Endothelial cell of umbilical vein (primary cell): ENCODE data around the gene CHSY3. TPM values are rescaled to one million over a fixed set of nuclear protein-coding genes. Genes with fewer than 3 reads are reported as not detected.

Source experiments
- BruUV-seq: library from RNA; stranded (reverse); fragments of 400-500 nt; replicated peaks from 2 replicates; lab custom pipeline; 2021; lab: Mats Ljungman, UMichigan
- CTCF ChIA-PET: fragments of 300-600, 350-600 bp; sonication (Branson Sonifier 250); formaldehyde crosslinking; loops from one replicate; lab custom pipeline; 2021; ENCODE audit warnings: antibody characterized with exemption, inconsistent platforms; lab: Charles Lee
- POLR2A ChIA-PET: fragments of 300-600, 350-600 bp; sonication (Branson Sonifier 250); formaldehyde crosslinking; loops from one replicate; lab custom pipeline; 2021; ENCODE audit warnings: antibody characterized with exemption, inconsistent platforms; lab: Charles Lee
- DNase-seq: peaks from one replicate; pipeline ENCODE4 v3.0.0-alpha.2; 2011; ENCODE audit warnings: low read depth, low spot score
- FAIRE-seq: peaks from 2 replicates; lab custom pipeline; 2011; peaks lifted over from hg19 to GRCh38; lab: Jason Lieb, UNC
- H2AFZ ChIP-seq: 2 replicates; pipeline ENCODE4 v1.6.0; 2012; ENCODE audit warnings: low read depth, low read length, control low read depth, inconsistent platforms
- H3K27ac ChIP-seq: 2 replicates; pipeline ENCODE4 v1.5.1; 2011; ENCODE audit warnings: low read depth, mild to moderate bottlenecking, control low read depth, low read length, moderate library complexity; ENCODE audit not compliant: insufficient read depth
- H3K27me3 ChIP-seq, 2 experiments: 2 replicates each; pipeline versions ENCODE4 v1.6.0 to v1.6.1; 2011; ENCODE audit warnings: low read length in 2 of 2, mixed read lengths in 1 of 2; ENCODE audit not compliant: control insufficient read depth in 2 of 2, insufficient read depth in 2 of 2
- H3K36me3 ChIP-seq, 2 experiments: 2 replicates in 1 of 2; 3 replicates in 1 of 2; pipeline ENCODE4 v1.5.1; 2011; ENCODE audit warnings: low read length in 2 of 2, mild to moderate bottlenecking in 1 of 2, moderate library complexity in 1 of 2; ENCODE audit not compliant: control insufficient read depth in 2 of 2, insufficient read depth in 2 of 2; ENCODE audit errors: extremely low read depth in 1 of 2
- H3K4me1 ChIP-seq: 3 replicates; pipeline ENCODE4 v1.5.1; 2011; ENCODE audit warnings: mild to moderate bottlenecking, low read length; ENCODE audit not compliant: control insufficient read depth, insufficient read depth; ENCODE audit errors: extremely low read depth
- H3K4me2 ChIP-seq: 2 replicates; pipeline ENCODE4 v1.6.1; 2011; ENCODE audit warnings: low read length, control low read depth, mixed read lengths; ENCODE audit not compliant: insufficient read depth
- H3K4me3 ChIP-seq, 3 experiments: fragments of 200-600 bp in 1 of 3; sonication (generic), shearing (Covaris generic) in 1 of 3; replicated peaks in 1 of 3; 2 replicates each; pipeline ENCODE4 v1.5.1; 2011 to 2016; ENCODE audit warnings: control low read depth in 3 of 3, low read length in 3 of 3, mild to moderate bottlenecking in 2 of 3, inconsistent platforms in 1 of 3, low read depth in 1 of 3, moderate library complexity in 1 of 3; ENCODE audit not compliant: insufficient read depth in 1 of 3
- H3K79me2 ChIP-seq: 2 replicates; pipeline ENCODE4 v1.6.0; 2012; ENCODE audit warnings: low read length, inconsistent platforms; ENCODE audit not compliant: control insufficient read depth, insufficient read depth
- H3K9ac ChIP-seq: replicated peaks from 2 replicates; pipeline ENCODE3; 2011; ENCODE audit warnings: low read length, control low read depth; ENCODE audit not compliant: insufficient read depth; ENCODE audit errors: extremely low read depth
- H3K9me1 ChIP-seq: replicated peaks from 3 replicates; pipeline ENCODE4 v1.6.0; 2011; ENCODE audit warnings: mild to moderate bottlenecking, low read length; ENCODE audit not compliant: control insufficient read depth, insufficient read depth; ENCODE audit errors: extremely low read depth
- H3K9me3 ChIP-seq: replicated peaks from 2 replicates; pipeline ENCODE4 v1.5.1; 2012; ENCODE audit warnings: low read length, inconsistent platforms; ENCODE audit not compliant: control insufficient read depth, insufficient read depth
- H4K20me1 ChIP-seq: replicated peaks from 2 replicates; pipeline ENCODE3; 2011; ENCODE audit warnings: mild to moderate bottlenecking, low read length; ENCODE audit not compliant: control insufficient read depth, insufficient read depth; ENCODE audit errors: extremely low read depth
- EZH2 ChIP-seq: IDR thresholded peaks from 2 replicates; pipeline ENCODE4 v1.6.1; 2012; ENCODE audit warnings: borderline replicate concordance, low read depth, mild to moderate bottlenecking, moderate library complexity, low read length, inconsistent platforms; ENCODE audit not compliant: severe bottlenecking
- FOS ChIP-seq: IDR thresholded peaks from 2 replicates; pipeline ENCODE4 v1.6.1; 2011; ENCODE audit warnings: mild to moderate bottlenecking, low read length, moderate library complexity, borderline replicate concordance; ENCODE audit not compliant: insufficient read depth
- GATA2 ChIP-seq: IDR thresholded peaks from 2 replicates; pipeline ENCODE4 v1.7.0; 2011; ENCODE audit warnings: low read depth, mild to moderate bottlenecking, moderate library complexity, mixed read lengths, low read length; ENCODE audit not compliant: insufficient read length, insufficient read depth
- JUN ChIP-seq: IDR thresholded peaks from 2 replicates; pipeline ENCODE4 v1.6.1; 2011; ENCODE audit warnings: borderline replicate concordance, low read depth; ENCODE audit not compliant: insufficient read length, insufficient read depth
- MYC ChIP-seq: IDR thresholded peaks from one replicate; pipeline ENCODE4 v1.6.1; 2011; ENCODE audit warnings: mild to moderate bottlenecking, low read depth, low read length
- POLR2A ChIP-seq: IDR thresholded peaks from 2 replicates; pipeline ENCODE4 v1.6.1; 2012; ENCODE audit warnings: low read depth, mild to moderate bottlenecking, control low read depth, low read length
- POLR2AphosphoS5 ChIP-seq: IDR thresholded peaks from 2 replicates; pipeline ENCODE4 v1.6.1; 2012; ENCODE audit warnings: low read depth, mild to moderate bottlenecking, control low read depth, low read length, moderate library complexity; ENCODE audit not compliant: insufficient read depth
- dilution Hi-C: fragments of 300-500 bp; cut with MboI; formaldehyde crosslinking; loops from one replicate; pipeline ENCODE4 v1.15.0; 2019; ENCODE audit warnings: low sequenced_read_pairs; ENCODE audit not compliant: extremely low pct_ligation_motif_present
- intact Hi-C: fragments of 100-400 bp; cut with micrococcal nuclease; formaldehyde crosslinking; loops from one replicate; pipeline ENCODE4 v1.10.0; 2022
- polyA plus RNA-seq, 4 experiments: library from polyadenylated mRNA; depleted of rRNA in 3 of 4; stranded (reverse) in 3 of 4; unstranded in 1 of 4; fragments of >200 nt; gene quantifications; 2 replicates each; pipeline versions ENCODE4 v1.2.1 to v1.2.3, GENCODE V29; 2011 to 2012; ENCODE audit warnings: missing spikeins in 1 of 4
- total RNA-seq: library from RNA; stranded (reverse); gene quantifications from 2 replicates; pipeline ENCODE4 v1.2.3, GENCODE V29; 2021
- TF ChIP-seq, protein P1 (sequence below): IDR thresholded peaks from 2 replicates; pipeline ENCODE4 v1.6.1; 2011; ENCODE audit not compliant: insufficient read depth, insufficient read length
- TF ChIP-seq, protein P2 (sequence below), 2 donors: IDR thresholded peaks; 1 replicate in 1 of 2; 2 replicates in 1 of 2; pipeline ENCODE4 v1.5.1; 2011; ENCODE audit warnings: low read length in 2 of 2, mild to moderate bottlenecking in 2 of 2, moderate library complexity in 2 of 2, control low read depth in 1 of 2, inconsistent platforms in 1 of 2, low read depth in 1 of 2; ENCODE audit not compliant: insufficient read depth in 1 of 2; ENCODE audit errors: extremely low read depth in 1 of 2

CHSY3 gene
- total and polyA plus RNA-seq, 2 donors (not counting 3 experiments of a cell fraction or from before 2014, with no cell fraction given) = 2.2 to 8.4 TPM

DNA sequence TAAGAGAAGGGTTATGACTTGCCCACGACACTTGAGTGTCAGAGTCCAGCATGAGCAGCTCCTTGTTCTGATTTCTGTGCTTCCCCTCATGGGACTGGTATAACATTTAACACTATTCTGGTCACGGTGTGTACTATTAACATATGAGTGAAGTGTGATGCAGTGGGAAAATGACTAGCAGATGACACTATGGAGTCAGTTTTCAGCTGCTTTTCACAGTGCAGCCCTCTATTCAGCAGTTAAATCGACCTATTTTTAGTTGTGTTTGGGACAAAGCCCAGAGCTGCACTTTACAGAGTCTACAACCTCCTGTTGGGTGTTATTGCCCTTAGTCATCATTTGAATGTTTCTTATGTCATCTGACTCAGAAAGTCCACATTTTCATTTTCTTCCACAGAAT is 59.1 kb downstream of the CHSY3 start:
- Histone ChIP-seq H3K4me1 (peaks cover 11% of the 10 kb centered on the region), H3K9me3 (no peaks in the 10 kb centered on the region), H3K36me3 (no peaks in the 10 kb centered on the region), H2AFZ (no peak overlapping the region), H3K4me2 (no peak overlapping the region), H3K4me3 (no peak overlapping the region), H3K9ac (no peak overlapping the region), H3K27ac (no peak overlapping the region), H3K79me2 (no peaks in the 10 kb centered on the region), H3K9me1 (no peaks in the 10 kb centered on the region), H3K27me3 (no peaks in the 10 kb centered on the region), H4K20me1 (no peaks in the 10 kb centered on the region)
- CTCF ChIA-PET = interaction anchor here (1.1 to 1.4 kb wide), 3 partner anchors 15 to 111 kb away, joined by 3 to 6 read pairs (median 3); no protein-coding TSS in a partner anchor
- FAIRE-seq (no peak), DNase-seq (peak; percentile 90)
- POLR2A ChIA-PET = no interaction called here
- intact Hi-C loops (no loop called here), dilution Hi-C loops (no loop called here)
- BruUV-seq = no TSS peak
- TF ChIP-seq MYC = no peak
- peak; percentile 26 for TF ChIP-seq JUN
- no peak for TF ChIP-seq POLR2A
- TF ChIP-seq, protein P1, sequence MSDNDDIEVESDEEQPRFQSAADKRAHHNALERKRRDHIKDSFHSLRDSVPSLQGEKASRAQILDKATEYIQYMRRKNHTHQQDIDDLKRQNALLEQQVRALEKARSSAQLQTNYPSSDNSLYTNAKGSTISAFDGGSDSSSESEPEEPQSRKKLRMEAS = no peak
- peak; percentile 36 for TF ChIP-seq FOS
- no peak for TF ChIP-seq EZH2

DNA sequence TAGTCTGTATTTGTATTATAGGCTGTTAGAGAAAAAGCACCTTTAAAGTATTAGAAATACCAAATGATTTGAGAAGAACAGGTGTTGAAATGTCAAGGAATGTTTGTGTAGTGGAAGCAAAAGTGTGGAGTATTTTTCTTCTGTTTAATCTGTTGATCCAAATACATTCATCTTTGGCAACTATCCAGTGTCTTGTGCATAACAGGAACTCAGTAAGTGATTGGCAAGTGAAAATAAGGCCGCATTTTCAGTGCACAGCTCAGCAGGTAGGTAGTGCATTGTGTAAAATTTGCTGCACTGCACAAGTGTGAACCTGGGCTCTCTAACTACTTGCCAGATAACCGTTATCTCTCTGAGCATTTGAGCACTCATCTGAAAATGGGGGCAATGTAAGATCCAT is 61.8 kb downstream of the CHSY3 start:
- dilution Hi-C loops = no loop called here

More for the DNA sequence above, 61.8 kb downstream of the CHSY3 start:
- Histone ChIP-seq H3K9ac (no peak overlapping the region), H3K9me1 (no peaks in the 10 kb centered on the region), H3K4me1 (peaks cover 6% of the 10 kb centered on the region), H3K27me3 (no peaks in the 10 kb centered on the region), H3K27ac (no peak overlapping the region), H3K79me2 (no peaks in the 10 kb centered on the region), H4K20me1 (no peaks in the 10 kb centered on the region), H3K36me3 (no peaks in the 10 kb centered on the region), H3K4me3 (no peak overlapping the region), H3K9me3 (no peaks in the 10 kb centered on the region), H2AFZ (no peak overlapping the region), H3K4me2 (no peak overlapping the region)
- no peak for FAIRE-seq
- intact Hi-C loops = no loop called here
- BruUV-seq = no TSS peak
- CTCF ChIA-PET = interaction anchor here (1.4 kb wide), 1 partner anchor 14 kb away, joined by 3 read pairs; no protein-coding TSS in a partner anchor
- DNase-seq = peak; percentile 65
- POLR2A ChIA-PET = no interaction called here
- no peak for TF ChIP-seq JUN
- TF ChIP-seq, protein P2, sequence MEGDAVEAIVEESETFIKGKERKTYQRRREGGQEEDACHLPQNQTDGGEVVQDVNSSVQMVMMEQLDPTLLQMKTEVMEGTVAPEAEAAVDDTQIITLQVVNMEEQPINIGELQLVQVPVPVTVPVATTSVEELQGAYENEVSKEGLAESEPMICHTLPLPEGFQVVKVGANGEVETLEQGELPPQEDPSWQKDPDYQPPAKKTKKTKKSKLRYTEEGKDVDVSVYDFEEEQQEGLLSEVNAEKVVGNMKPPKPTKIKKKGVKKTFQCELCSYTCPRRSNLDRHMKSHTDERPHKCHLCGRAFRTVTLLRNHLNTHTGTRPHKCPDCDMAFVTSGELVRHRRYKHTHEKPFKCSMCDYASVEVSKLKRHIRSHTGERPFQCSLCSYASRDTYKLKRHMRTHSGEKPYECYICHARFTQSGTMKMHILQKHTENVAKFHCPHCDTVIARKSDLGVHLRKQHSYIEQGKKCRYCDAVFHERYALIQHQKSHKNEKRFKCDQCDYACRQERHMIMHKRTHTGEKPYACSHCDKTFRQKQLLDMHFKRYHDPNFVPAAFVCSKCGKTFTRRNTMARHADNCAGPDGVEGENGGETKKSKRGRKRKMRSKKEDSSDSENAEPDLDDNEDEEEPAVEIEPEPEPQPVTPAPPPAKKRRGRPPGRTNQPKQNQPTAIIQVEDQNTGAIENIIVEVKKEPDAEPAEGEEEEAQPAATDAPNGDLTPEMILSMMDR (IDR thresholded peaks at IDR 0.05; ENCODE audit: extremely low read depth in 1 of 2, insufficient read depth in 1 of 2, low read depth in 1 of 2, low read length in 2 of 2) = no peak
- TF ChIP-seq POLR2AphosphoS5 = no peak
- TF ChIP-seq, protein P1 = no peak
- no peak for TF ChIP-seq FOS
- no peak for TF ChIP-seq POLR2A
- TF ChIP-seq GATA2 = no peak
- TF ChIP-seq MYC = no peak
- TF ChIP-seq EZH2 = no peak
